NCI-H128 (cell line): ENCODE results near the gene DGKE.

Source experiments
- DNase-seq: peaks from one replicate; lab custom pipeline; 2025; ENCODE audit not compliant: unreplicated experiment; lab: John Stamatoyannopoulos, UW

The DGKE gene

GRCh38 chr17:56833809-56834379 lies at the start of gene DGKE, which contains the start of gene C17orf67:
Gene DGKE (plus strand): TSS chr17:56834151. CDS start chr17:56834796, 645 bp downstream.
Gene C17orf67 (minus strand): TSS chr17:56833920. CDS start chr17:56815810, 18,110 bp downstream.
- DNase-seq: peak; percentile 84

GRCh38 chr17:56785405-56785804 lies 48.5 kb upstream of the DGKE start:
- no peak for DNase-seq

- no peak for DNase-seq
Observed at GRCh38 chr17:56785997-56786680, 47.8 kb upstream of the DGKE start.

GRCh38 chr17:56786989-56787482 lies 46.9 kb upstream of the DGKE start:
- DNase-seq: no peak

- no peak for DNase-seq
Observed at GRCh38 chr17:56792267-56792666, 41.7 kb upstream of the DGKE start.

GRCh38 chr17:56793531-56793930 lies 40.4 kb upstream of the DGKE start:
- no peak for DNase-seq

GRCh38 chr17:56793957-56794356 lies 40.0 kb upstream of the DGKE start:
- no peak for DNase-seq

GRCh38 chr17:56795221-56795865 lies 38.6 kb upstream of the DGKE start:
- no peak for DNase-seq

GRCh38 chr17:56796536-56796935 lies 37.4 kb upstream of the DGKE start:
- DNase-seq: no peak

- no peak for DNase-seq
Observed at GRCh38 chr17:56798916-56799315, 35.0 kb upstream of the DGKE start.

- no peak for DNase-seq
Observed at GRCh38 chr17:56801459-56802178, 32.3 kb upstream of the DGKE start.

- no peak for DNase-seq
Observed at GRCh38 chr17:56803071-56803470, 30.9 kb upstream of the DGKE start.

- no peak for DNase-seq
Observed at GRCh38 chr17:56804454-56804853, 29.5 kb upstream of the DGKE start.

- DNase-seq: no peak
Observed at GRCh38 chr17:56806949-56807348, 27.0 kb upstream of the DGKE start.

- no peak for DNase-seq
Observed at GRCh38 chr17:56807723-56808122, 26.2 kb upstream of the DGKE start.

- DNase-seq: no peak
Observed at GRCh38 chr17:56808503-56808902, 25.4 kb upstream of the DGKE start.

GRCh38 chr17:56809106-56809819 lies 24.7 kb upstream of the DGKE start:
- DNase-seq: no peak

- no peak for DNase-seq
Observed at GRCh38 chr17:56809820-56810179, 24.2 kb upstream of the DGKE start.

GRCh38 chr17:56810343-56810742 lies 23.6 kb upstream of the DGKE start:
- no peak for DNase-seq

- DNase-seq: no peak
Observed at GRCh38 chr17:56810891-56811775, 22.8 kb upstream of the DGKE start.
